D721Med (cell line): ENCODE data around the gene IQCH.

ENCODE experiments used
- DNase-seq: peaks from one replicate; pipeline ENCODE4 v3.0.0; 2011; ENCODE audit warnings: low spot score; ENCODE audit not compliant: insufficient read length
- FAIRE-seq: peaks from 2 replicates; lab custom pipeline; 2011; peaks lifted over from hg19 to GRCh38; lab: Jason Lieb, UNC
- CTCF ChIP-seq: IDR thresholded peaks from 2 replicates; pipeline ENCODE4 v1.5.1; 2012; ENCODE audit warnings: mild to moderate bottlenecking, control low read depth; ENCODE audit not compliant: insufficient read depth; ENCODE audit errors: missing control alignments

Gene IQCH

DNA sequence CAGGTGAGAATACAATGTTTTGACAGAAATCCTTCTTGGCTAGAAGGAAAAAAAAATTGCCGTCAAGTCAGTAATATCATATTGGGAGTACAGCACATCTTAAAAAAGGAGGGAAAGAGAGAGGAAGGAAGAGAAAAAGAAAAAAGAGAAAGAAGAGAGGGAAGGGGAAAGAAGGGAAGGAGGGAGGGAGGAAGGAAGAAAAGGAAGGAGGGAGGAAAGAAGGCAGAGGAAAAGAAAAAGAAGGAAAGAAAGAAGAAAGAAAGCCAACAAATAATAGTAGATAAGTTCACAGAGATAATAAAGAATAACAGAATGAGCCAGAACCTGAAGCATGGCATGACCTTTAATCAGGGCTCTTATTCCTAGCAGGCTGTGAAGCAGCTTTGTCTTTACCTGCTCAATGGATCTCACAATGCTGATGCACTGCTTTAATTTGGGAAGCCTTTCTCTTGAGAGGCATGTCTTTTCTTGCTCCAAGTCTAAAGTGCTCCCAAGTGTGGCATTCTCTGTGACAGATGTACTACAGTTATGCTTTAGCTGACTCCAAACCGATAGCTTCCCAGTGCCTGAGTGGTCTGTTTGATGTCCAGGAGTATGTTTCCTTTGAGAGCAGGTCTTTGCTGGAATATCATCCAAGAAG, 114.9 kb downstream of the IQCH start:
- FAIRE-seq (no peak), DNase-seq (no peak)
- no peak for TF ChIP-seq CTCF

DNA sequence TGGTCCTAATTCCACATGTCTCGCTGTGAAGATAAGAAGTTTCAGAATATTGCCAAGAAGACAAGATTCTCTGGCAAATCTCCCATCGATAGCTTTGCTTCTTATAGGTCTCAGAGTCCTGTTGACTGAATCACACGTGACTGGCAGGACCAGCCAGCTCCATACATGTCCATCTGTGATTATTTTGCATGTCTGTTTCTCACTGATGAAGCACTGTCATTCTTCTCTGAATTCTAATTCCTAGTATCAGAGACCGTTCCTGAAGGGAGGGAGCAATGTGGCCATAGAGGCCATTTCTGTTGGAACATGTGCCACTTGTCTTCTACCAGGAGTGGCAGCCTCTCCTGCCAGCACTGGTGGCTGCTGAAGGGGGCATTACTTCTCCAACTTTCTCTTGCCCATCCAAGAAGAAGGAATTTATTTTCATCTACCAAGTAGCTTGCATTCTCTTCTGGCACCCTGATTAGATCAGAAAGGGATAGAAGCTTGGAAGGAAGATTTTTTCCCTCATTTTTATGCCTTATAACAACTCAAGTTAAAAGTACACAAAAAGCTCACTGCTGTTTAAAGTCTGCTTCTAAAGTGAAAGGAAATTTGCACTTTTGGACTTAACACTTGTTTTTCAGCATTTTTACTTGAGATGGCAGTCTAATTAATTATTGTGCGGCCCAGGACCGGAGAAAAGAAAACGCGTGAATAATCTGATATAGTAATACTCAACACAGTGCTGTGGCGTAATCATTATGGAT, 115.8 kb downstream of the IQCH start:
- FAIRE-seq, result no peak
- TF ChIP-seq CTCF, result no peak
- DNase-seq, result no peak

- no peak for TF ChIP-seq CTCF
- FAIRE-seq (no peak), DNase-seq (no peak)
These were observed 118.0 kb downstream of the IQCH start for GRCh38 chr15:67372543-67372942.

GRCh38 chr15:67372986-67373675, 118.5 kb downstream of the IQCH start:
- no peak for TF ChIP-seq CTCF

DNA sequence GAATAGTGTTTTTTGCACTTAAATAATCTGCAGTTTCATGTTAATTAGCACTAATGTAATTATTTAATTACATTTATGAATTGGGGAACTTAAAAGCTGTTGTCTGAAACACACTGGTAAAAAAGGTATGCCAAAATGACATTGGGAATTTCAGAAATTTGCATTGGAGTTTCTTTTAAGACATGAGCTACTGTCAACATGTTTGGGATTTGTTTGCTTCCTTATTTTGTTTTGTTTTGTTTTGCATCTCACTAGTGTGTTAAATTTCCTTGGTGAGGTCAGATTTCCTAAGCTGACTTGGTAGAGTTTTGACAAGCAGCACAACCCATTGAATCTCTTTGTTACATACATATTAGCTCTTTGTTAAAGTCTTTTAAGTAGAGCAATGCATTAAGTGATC, 119.4 kb downstream of the IQCH start:
- TF ChIP-seq CTCF, result no peak
- no peak for FAIRE-seq

More at GRCh38 chr15:67372986-67373675, 118.5 kb downstream of the IQCH start:
- FAIRE-seq, result no peak
- DNase-seq, result no peak

DNA sequence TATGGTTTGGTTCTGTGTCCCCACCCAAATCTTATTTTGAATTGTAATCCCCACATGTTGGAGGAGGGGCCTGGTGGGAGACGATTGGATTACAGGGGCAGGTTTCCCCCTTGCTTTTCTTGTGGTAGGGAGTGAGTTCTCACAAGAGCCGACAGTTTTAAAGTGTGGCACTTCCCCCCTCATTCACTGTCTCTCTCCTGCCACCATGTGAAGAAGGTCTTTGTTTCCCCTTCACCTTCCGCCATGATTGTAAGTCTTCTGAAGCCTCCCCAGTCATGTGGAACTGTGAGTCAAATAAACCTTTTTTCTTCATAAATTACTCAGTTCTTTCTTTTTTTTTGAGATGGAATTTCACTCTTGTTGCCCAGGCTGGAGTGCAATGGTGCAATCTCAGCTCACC, 124.9 kb downstream of the IQCH start:
- FAIRE-seq (no peak), DNase-seq (no peak)
- no peak for TF ChIP-seq CTCF

More for the DNA sequence above, 119.4 kb downstream of the IQCH start:
- no peak for DNase-seq
